ENCODE measurements around the gene BCS1L.

The BCS1L gene

GRCh38 chr2:218664653-218665052 lies 5.2 kb downstream of the BCS1L start:
- no peak overlapping the region for H3K18ac ChIP-seq (ENCODE audit: low read length)
- no peak overlapping the region for H3K4ac ChIP-seq (ENCODE audit: low read depth, low read length)
- H2BK12ac ChIP-seq (ENCODE audit: low read length): no peak overlapping the region
- peaks cover 51 to 61% of the 10 kb centered on the region in 2 experiments for H3K36me3 ChIP-seq (ENCODE audit: control insufficient read depth in 1 of 2, insufficient read depth in 2 of 2, low read length in 2 of 2)
- no CpG with 5 or more reads among the region's 7 CpGs for WGBS (ENCODE audit: extremely low coverage, insufficient coverage, insufficient read length)
- no peak overlapping the region for H3K4me2 ChIP-seq (ENCODE audit: low read length)
- H3K14ac ChIP-seq (ENCODE audit: low read length): no peak overlapping the region
- no peak overlapping the region for H4K12ac ChIP-seq (ENCODE audit: low read depth, low read length)
- no peak overlapping the region for H4K8ac ChIP-seq (ENCODE audit: low read depth, low read length)
- H2BK5ac ChIP-seq (ENCODE audit: low read depth, low read length, poor library complexity): no peak overlapping the region
- no peak overlapping the region for H3K9ac ChIP-seq (ENCODE audit: low read length)
- no peak for DNase-seq
- H3K79me2 ChIP-seq (ENCODE audit: control insufficient read depth, insufficient read depth, low read length, poor library complexity): no peaks in the 10 kb centered on the region
- no peaks in the 10 kb centered on the region for H3K9me3 ChIP-seq (ENCODE audit: insufficient read depth, low read depth, low read length)
- H2AFZ ChIP-seq (ENCODE audit: insufficient read depth, low read length, poor library complexity): no peak overlapping the region
- no peak overlapping the region for H3K4me3 ChIP-seq (ENCODE audit: low read depth, low read length)
- no peaks in the 10 kb centered on the region for H3K79me1 ChIP-seq (ENCODE audit: low read length)
- H2BK120ac ChIP-seq (ENCODE audit: insufficient read depth, low read length, poor library complexity): no peak overlapping the region
- H3K23ac ChIP-seq (ENCODE audit: low read length): no peak overlapping the region
- H3K27me3 ChIP-seq (ENCODE audit: insufficient read depth, low read length): no peaks in the 10 kb centered on the region
- H3K27ac ChIP-seq (ENCODE audit: low read depth, low read length): no peak overlapping the region
- H4K91ac ChIP-seq (ENCODE audit: low read depth, low read length): no peak overlapping the region
- H2AK5ac ChIP-seq (ENCODE audit: low read length): no peak overlapping the region
- H3K4me1 ChIP-seq (ENCODE audit: control insufficient read depth in 1 of 2, insufficient read depth in 2 of 2, low read length in 2 of 2): peaks cover 3 to 4% of the 10 kb centered on the region in 2 experiments

GRCh38 chr2:218671097-218671653 lies 11.7 kb downstream of the BCS1L start:
- no peak overlapping the region for H3K23ac ChIP-seq (ENCODE audit: low read length)
- H3K4me3 ChIP-seq (ENCODE audit: low read depth, low read length): peak overlapping the region; percentile 98
- no CpG with 5 or more reads among the region's 12 CpGs for WGBS (ENCODE audit: extremely low coverage, insufficient coverage, insufficient read length)
- peak overlapping the region; percentile 71 for H3K4me2 ChIP-seq (ENCODE audit: low read length)
- H4K12ac ChIP-seq (ENCODE audit: low read depth, low read length): peak overlapping the region; percentile 4
- peaks cover 8% of the 10 kb centered on the region for H3K79me1 ChIP-seq (ENCODE audit: low read length)
- peak overlapping the region; percentile 89 for H3K9ac ChIP-seq (ENCODE audit: low read length)
- no peak overlapping the region for H2BK120ac ChIP-seq (ENCODE audit: insufficient read depth, low read length, poor library complexity)
- H3K18ac ChIP-seq (ENCODE audit: low read length): peak overlapping the region; percentile 12
- no peaks in the 10 kb centered on the region for H3K27me3 ChIP-seq (ENCODE audit: insufficient read depth, low read length)
- H3K9me3 ChIP-seq (ENCODE audit: insufficient read depth, low read depth, low read length): no peaks in the 10 kb centered on the region
- peak overlapping the region; percentile 3 for H3K4ac ChIP-seq (ENCODE audit: low read depth, low read length)
- peaks cover 9 to 20% of the 10 kb centered on the region in 2 experiments for H3K36me3 ChIP-seq (ENCODE audit: control insufficient read depth in 1 of 2, insufficient read depth in 2 of 2, low read length in 2 of 2)
- H3K27ac ChIP-seq (ENCODE audit: low read depth, low read length): peak overlapping the region; percentile 5
- no peaks in the 10 kb centered on the region for H3K79me2 ChIP-seq (ENCODE audit: control insufficient read depth, insufficient read depth, low read length, poor library complexity)
- H3K14ac ChIP-seq (ENCODE audit: low read length): peak overlapping the region; percentile 23
- peaks cover 0 to 11% of the 10 kb centered on the region in 2 experiments for H3K4me1 ChIP-seq (ENCODE audit: control insufficient read depth in 1 of 2, insufficient read depth in 2 of 2, low read length in 2 of 2)
- DNase-seq: peak; percentile 12 to 53
- H2AK5ac ChIP-seq (ENCODE audit: low read length): peak overlapping the region; percentile 48
- peak overlapping the region; percentile 2 for H2BK12ac ChIP-seq (ENCODE audit: low read length)
- H4K91ac ChIP-seq (ENCODE audit: low read depth, low read length): peak overlapping the region; percentile 3
- H4K8ac ChIP-seq (ENCODE audit: low read depth, low read length): peak overlapping the region; percentile 79
- H2BK5ac ChIP-seq (ENCODE audit: low read depth, low read length, poor library complexity): no peak overlapping the region
- peak overlapping the region; percentile 9 for H2AFZ ChIP-seq (ENCODE audit: insufficient read depth, low read length, poor library complexity)

- Histone ChIP-seq H4K12ac (ENCODE audit: low read depth, low read length) (peak within 1 kb of the TSS; percentile 71), H4K8ac (ENCODE audit: low read depth, low read length) (peak within 1 kb of the TSS; percentile 79), H3K18ac (ENCODE audit: low read length) (peak within 1 kb of the TSS; percentile 23), H3K4me3 (ENCODE audit: low read depth, low read length) (peak within 1 kb of the TSS; percentile 98), H3K79me1 (ENCODE audit: low read length) (peaks cover 8% of the 10 kb centered on the region), H3K9me3 (ENCODE audit: insufficient read depth, low read depth, low read length) (no peaks in the 10 kb centered on the region), H3K36me3 (ENCODE audit: control insufficient read depth in 1 of 2, insufficient read depth in 2 of 2, low read length in 2 of 2) (peaks cover 8 to 15% of the 10 kb centered on the region in 2 experiments), H2BK5ac (ENCODE audit: low read depth, low read length, poor library complexity) (no peak within 1 kb of the TSS), H3K27me3 (ENCODE audit: insufficient read depth, low read length) (no peaks in the 10 kb centered on the region), H2AK5ac (ENCODE audit: low read length) (peak within 1 kb of the TSS; percentile 48), H2AFZ (ENCODE audit: insufficient read depth, low read length, poor library complexity) (peak within 1 kb of the TSS; percentile 28), H3K27ac (ENCODE audit: low read depth, low read length) (peak within 1 kb of the TSS; percentile 47), H3K79me2 (ENCODE audit: control insufficient read depth, insufficient read depth, low read length, poor library complexity) (no peaks in the 10 kb centered on the region), H2BK120ac (ENCODE audit: insufficient read depth, low read length, poor library complexity) (peak within 1 kb of the TSS; percentile 37), H3K4ac (ENCODE audit: low read depth, low read length) (peak within 1 kb of the TSS; percentile 5), H3K4me2 (ENCODE audit: low read length) (peak within 1 kb of the TSS; percentile 71), H3K9ac (ENCODE audit: low read length) (peak within 1 kb of the TSS; percentile 89), H2BK12ac (ENCODE audit: low read length) (peak within 1 kb of the TSS; percentile 2), H3K23ac (ENCODE audit: low read length) (no peak within 1 kb of the TSS), H4K91ac (ENCODE audit: low read depth, low read length) (peak within 1 kb of the TSS; percentile 49), H3K14ac (ENCODE audit: low read length) (peak within 1 kb of the TSS; percentile 75), H3K4me1 (ENCODE audit: control insufficient read depth in 1 of 2, insufficient read depth in 2 of 2, low read length in 2 of 2) (peaks cover 0 to 11% of the 10 kb centered on the region in 2 experiments)
- DNase-seq: peak; percentile 76 to 87
- WGBS (ENCODE audit: extremely low coverage, insufficient coverage, insufficient read length): no CpG with 5 or more reads among the region's 49 CpGs
These were observed 12.4 kb downstream of the BCS1L start, which contains the start of the genes RNF25 and STK36 for GRCh38 chr2:218671654-218672566. Gene RNF25, minus strand, starts transcription at chr2:218672002. Its CDS starts 32 bp downstream, at chr2:218671970. Gene STK36, plus strand, starts transcription at chr2:218672086. Its CDS starts 744 bp downstream, at chr2:218672830.

GRCh38 chr2:218679119-218679518 lies 19.6 kb downstream of the BCS1L start:
- H3K23ac ChIP-seq (ENCODE audit: low read length): no peak overlapping the region
- H3K18ac ChIP-seq (ENCODE audit: low read length): no peak overlapping the region
- H2BK5ac ChIP-seq (ENCODE audit: low read depth, low read length, poor library complexity): no peak overlapping the region
- H3K79me1 ChIP-seq (ENCODE audit: low read length): no peaks in the 10 kb centered on the region
- no peak overlapping the region for H4K91ac ChIP-seq (ENCODE audit: low read depth, low read length)
- no peaks in the 10 kb centered on the region for H3K27me3 ChIP-seq (ENCODE audit: insufficient read depth, low read length)
- H3K79me2 ChIP-seq (ENCODE audit: control insufficient read depth, insufficient read depth, low read length, poor library complexity): no peaks in the 10 kb centered on the region
- no peaks in the 10 kb centered on the region for H3K4me1 ChIP-seq (ENCODE audit: control insufficient read depth in 1 of 2, insufficient read depth in 2 of 2, low read length in 2 of 2)
- peaks cover 9 to 15% of the 10 kb centered on the region in 2 experiments for H3K36me3 ChIP-seq (ENCODE audit: control insufficient read depth in 1 of 2, insufficient read depth in 2 of 2, low read length in 2 of 2)
- no peak overlapping the region for H3K4me3 ChIP-seq (ENCODE audit: low read depth, low read length)
- no peak overlapping the region for H2AFZ ChIP-seq (ENCODE audit: insufficient read depth, low read length, poor library complexity)
- no peak overlapping the region for H3K4me2 ChIP-seq (ENCODE audit: low read length)
- H2BK12ac ChIP-seq (ENCODE audit: low read length): no peak overlapping the region
- DNase-seq: peak in 1 of 2 donors; percentile 23
- H3K27ac ChIP-seq (ENCODE audit: low read depth, low read length): no peak overlapping the region
- no CpG with 5 or more reads among the region's 4 CpGs for WGBS (ENCODE audit: extremely low coverage, insufficient coverage, insufficient read length)
- H3K9ac ChIP-seq (ENCODE audit: low read length): no peak overlapping the region
- H4K8ac ChIP-seq (ENCODE audit: low read depth, low read length): no peak overlapping the region
- no peaks in the 10 kb centered on the region for H3K9me3 ChIP-seq (ENCODE audit: insufficient read depth, low read depth, low read length)
- no peak overlapping the region for H3K14ac ChIP-seq (ENCODE audit: low read length)
- H4K12ac ChIP-seq (ENCODE audit: low read depth, low read length): no peak overlapping the region
- no peak overlapping the region for H2BK120ac ChIP-seq (ENCODE audit: insufficient read depth, low read length, poor library complexity)
- no peak overlapping the region for H3K4ac ChIP-seq (ENCODE audit: low read depth, low read length)
- no peak overlapping the region for H2AK5ac ChIP-seq (ENCODE audit: low read length)

All from trophoblast cell (in vitro differentiated cells and primary cell).